ENCODE data around the gene RAB8B. TPM values are rescaled to one million over a fixed set of nuclear protein-coding genes. Genes with fewer than 3 reads are reported as not detected.

RAB8B gene
- 37.1 TPM for polyA plus RNA-seq (ENCODE audit: insufficient read length)
- long read RNA-seq, donor 1, full-length matches to known transcripts = 5 of 5 reads
- long read RNA-seq, donor 1, partial matches to known transcripts = 0 of 5 reads
- long read RNA-seq, donor 1, other reads (novel, unspliced or antisense) = 0 of 5 reads
- long read RNA-seq, donor 2, full-length matches to known transcripts = 5 of 5 reads
- long read RNA-seq, donor 2, partial matches to known transcripts = 0 of 5 reads
- long read RNA-seq, donor 2, other reads (novel, unspliced or antisense) = 0 of 5 reads
- long read RNA-seq, donor 3, full-length matches to known transcripts = 8 of 8 reads
- long read RNA-seq, donor 3, partial matches to known transcripts = 0 of 8 reads
- long read RNA-seq, donor 3, other reads (novel, unspliced or antisense) = 0 of 8 reads
- long read RNA-seq, donor 4 = 0 reads
- long read RNA-seq, donor 5, full-length matches to known transcripts = 7 of 7 reads
- long read RNA-seq, donor 5, partial matches to known transcripts = 0 of 7 reads
- long read RNA-seq, donor 5, other reads (novel, unspliced or antisense) = 0 of 7 reads
- long read RNA-seq, donor 6, full-length matches to known transcripts = 10 of 10 reads
- long read RNA-seq, donor 6, partial matches to known transcripts = 0 of 10 reads
- long read RNA-seq, donor 6, other reads (novel, unspliced or antisense) = 0 of 10 reads
- long read RNA-seq, donor 7, full-length matches to known transcripts = 9 of 9 reads
- long read RNA-seq, donor 7, partial matches to known transcripts = 0 of 9 reads
- long read RNA-seq, donor 7, other reads (novel, unspliced or antisense) = 0 of 9 reads
- long read RNA-seq, donor 8 = 0 reads

- DNase-seq = peak; percentile 97
Measured at GRCh38 chr15:63188926-63189871, at the start of gene RAB8B. TSS of gene RAB8B (plus strand) at chr15:63189606. CDS start at chr15:63189625, 19 bp downstream.

GRCh38 chr15:63140936-63141335 lies 48.5 kb upstream of the RAB8B start:
- DNase-seq = no peak

DNA sequence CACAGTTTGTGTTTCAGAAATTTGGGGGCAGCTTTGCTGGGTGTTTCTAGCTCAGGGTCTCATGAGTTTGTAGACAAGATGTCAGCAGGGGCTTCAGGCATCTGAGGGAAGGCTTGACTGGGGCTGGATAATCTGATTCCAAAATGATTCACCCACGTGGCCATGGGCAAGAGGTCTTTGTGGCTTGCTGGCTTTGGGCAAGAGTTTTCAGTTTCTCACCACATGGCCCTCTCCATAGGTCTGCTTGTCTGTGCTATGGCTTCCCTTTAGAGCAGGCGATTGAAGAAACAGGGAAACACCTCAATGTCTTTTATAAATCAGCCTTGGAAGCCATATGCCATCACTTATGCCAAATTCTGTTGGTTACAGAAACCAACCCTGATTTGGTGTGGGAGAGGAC lies 44.0 kb upstream of the RAB8B start:
- DNase-seq = no peak

- no peak for DNase-seq
Measured at GRCh38 chr15:63146684-63147083, 42.7 kb upstream of the RAB8B start.

GRCh38 chr15:63151665-63152064 lies 37.7 kb upstream of the RAB8B start:
- DNase-seq = no peak

- no peak for DNase-seq
Measured at GRCh38 chr15:63155486-63155885, 33.9 kb upstream of the RAB8B start.

- peak; percentile 26 for DNase-seq
Measured at GRCh38 chr15:63156086-63156710, 33.2 kb upstream of the RAB8B start.

- peak; percentile 45 for DNase-seq
Measured at GRCh38 chr15:63156755-63157117, 32.7 kb upstream of the RAB8B start.

DNA sequence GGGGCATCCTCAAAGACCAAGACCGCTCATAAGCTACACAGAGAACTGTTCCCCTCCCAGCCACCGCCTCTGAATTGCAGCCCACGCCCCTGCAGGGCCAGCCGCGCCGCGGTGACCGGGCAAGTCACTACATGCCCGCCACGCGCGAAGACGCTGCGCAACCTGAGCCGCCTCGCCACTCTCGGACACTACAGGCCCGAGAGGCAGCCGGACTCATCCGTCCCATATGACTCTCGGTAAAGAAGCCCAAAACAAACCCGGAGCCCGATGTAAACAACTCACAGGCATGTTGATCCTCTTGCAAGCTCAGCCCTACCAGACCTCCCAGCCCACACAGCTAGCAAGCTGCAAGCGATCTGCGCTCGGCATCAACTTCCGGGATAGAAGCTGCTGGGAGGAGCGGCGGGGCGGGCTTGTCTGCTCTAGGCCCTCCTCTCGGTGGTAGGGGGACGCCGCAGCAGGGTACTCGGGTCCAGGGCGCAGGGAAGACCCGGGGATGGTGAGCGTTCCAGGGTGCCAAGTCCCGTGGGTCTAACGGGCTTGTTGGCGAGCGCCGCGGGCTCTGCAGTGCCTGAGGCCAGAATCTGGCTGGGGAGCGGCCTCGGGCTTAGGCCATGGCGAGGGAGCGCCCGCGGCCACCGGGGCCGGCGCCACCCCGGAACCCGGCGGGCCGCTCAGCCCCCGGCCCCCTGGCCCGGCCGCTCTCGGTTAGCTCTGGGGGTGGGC lies 32.1 kb upstream of the RAB8B start, which contains the start of gene RPS27L:
Gene RPS27L (minus strand): TSS at position 360 of the 726 bp plus-strand sequence. CDS start 72 bp downstream, at position 288.
- peak; percentile 94 for DNase-seq

- DNase-seq = peak; percentile 79
Measured at GRCh38 chr15:63157891-63158431, 31.4 kb upstream of the RAB8B start.

GRCh38 chr15:63160638-63161037 lies 28.8 kb upstream of the RAB8B start:
- no peak for DNase-seq

GRCh38 chr15:63163217-63163616 lies 26.2 kb upstream of the RAB8B start:
- no peak for DNase-seq

GRCh38 chr15:63165166-63165859 lies 24.1 kb upstream of the RAB8B start:
- DNase-seq = no peak

GRCh38 chr15:63166219-63166618 lies 23.2 kb upstream of the RAB8B start:
- DNase-seq = no peak

GRCh38 chr15:63169788-63170187 lies 19.6 kb upstream of the RAB8B start:
- DNase-seq = no peak

- no peak for DNase-seq
Measured at GRCh38 chr15:63172376-63172775, 17.0 kb upstream of the RAB8B start.

DNA sequence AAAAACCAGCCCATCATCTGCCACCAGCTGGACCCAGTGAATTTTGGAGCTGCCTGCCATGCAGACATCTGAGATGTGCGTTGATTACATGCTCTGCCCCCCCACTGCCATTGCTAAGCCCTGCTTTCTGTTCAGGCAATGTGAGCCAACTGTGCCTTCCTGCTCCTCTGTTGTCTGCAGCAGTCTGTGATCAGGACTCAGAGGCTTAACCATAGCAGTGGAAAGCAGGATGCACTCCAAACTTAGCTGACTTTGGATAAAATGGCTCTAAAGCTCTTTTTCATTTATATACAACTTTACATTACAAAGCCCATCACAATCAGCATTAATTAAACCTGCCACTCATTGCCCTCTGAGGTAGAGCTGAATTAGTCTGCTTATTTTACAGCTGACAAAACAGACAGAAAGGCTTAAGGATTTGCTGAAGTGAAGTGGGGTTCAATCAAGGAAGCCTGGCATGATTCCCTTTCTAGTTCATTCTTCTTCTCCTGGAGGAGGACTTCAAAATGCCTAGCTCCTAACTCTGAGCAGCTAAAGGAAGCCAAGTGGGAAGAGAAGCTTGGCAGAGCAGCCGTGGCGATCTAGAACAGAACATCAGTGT lies 16.5 kb upstream of the RAB8B start:
- DNase-seq = no peak

- DNase-seq = no peak
Measured at GRCh38 chr15:63176302-63176701, 13.1 kb upstream of the RAB8B start.

- DNase-seq = no peak
Measured at GRCh38 chr15:63178034-63178433, 11.4 kb upstream of the RAB8B start.

Measured in left kidney (tissue), 8 donors.